GM19043 (cell line): ENCODE measurements around the gene LYRM2.

ENCODE experiments used
- ATAC-seq: cut with Tn5 transposase; IDR thresholded peaks from one replicate; pipeline ENCODE4 v1.9.1; 2021; ENCODE audit warnings: low read depth; ENCODE audit not compliant: unreplicated experiment

LYRM2 gene

DNA sequence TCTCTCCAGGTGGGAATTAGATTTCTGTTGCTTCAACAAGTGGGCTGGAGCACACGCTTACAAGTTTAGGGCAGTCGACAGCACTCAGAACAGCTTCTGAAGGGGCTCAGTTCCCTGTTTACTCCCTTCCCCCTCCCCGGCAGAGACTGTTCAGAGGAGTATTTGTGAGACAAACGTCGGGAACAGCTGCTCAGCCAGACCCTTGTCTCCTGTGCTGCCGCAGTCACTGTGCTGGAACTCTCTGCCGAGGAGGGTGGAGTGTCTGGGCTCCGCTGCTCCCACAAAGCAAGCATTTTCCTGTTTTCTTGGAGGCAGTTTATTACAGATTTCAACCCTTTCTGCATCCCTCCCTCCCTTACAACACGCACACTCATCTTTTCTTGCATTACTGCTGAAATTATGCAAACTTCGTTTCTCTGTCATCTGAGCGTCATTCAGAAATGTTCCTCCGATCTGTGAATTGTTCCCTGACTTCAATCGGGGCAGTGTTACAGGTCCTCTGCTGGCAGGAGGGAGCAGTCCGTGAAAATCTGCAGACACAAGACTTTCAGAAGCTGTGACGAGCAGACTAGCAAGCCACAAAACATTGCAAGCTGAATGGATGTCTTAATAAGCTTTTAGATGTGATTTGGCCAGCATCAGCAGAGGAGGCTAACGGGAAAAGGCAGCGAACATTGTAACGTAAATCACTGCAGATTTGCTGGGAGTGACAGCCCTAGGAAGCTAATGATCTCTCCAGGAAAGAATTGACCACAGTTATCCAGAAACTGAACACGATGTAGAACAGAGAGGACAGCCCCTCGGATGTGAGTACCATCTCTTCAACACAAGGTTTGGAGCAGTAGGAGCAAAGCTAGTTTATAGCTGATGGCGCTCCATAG is 76.2 kb downstream of the LYRM2 start:
- ATAC-seq = no peak

DNA sequence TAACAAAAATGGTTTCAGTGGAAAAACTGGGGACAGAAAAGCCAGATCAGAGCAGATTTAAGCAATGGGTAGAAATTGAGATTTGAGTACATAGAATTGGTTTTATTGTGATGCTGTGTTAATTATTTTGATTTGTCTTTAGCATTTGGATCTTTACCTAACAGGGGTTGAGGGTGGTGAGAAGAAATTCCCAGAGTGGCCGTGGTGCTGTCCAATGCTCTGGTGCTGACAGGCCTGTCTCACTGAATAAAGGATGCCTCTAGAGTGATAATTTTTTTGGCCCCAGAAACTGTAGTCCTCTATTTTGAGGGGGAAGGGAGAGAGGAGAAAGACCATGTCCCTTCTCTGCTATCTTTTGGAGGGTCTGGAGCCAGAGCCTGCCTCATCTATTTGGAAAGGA is 79.1 kb downstream of the LYRM2 start:
- no peak for ATAC-seq

DNA sequence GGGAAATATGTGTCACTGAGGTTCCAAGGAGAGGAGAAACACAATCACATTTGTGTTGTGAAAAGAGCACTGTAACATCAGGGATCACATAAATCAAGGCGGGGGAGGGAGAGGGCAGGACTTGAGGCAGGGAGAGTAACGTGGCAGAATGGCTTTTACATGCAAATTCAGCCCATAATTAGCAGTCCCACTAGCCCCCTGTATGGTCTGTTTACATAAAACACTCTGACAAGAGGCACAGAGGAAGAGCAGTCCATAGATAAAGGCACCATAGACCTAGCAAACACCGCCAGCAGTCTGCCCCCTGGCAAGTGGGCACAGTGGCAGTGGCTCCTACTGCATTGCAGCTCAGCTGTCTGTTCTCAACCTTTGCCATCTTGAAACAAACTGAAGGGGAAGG is 82.7 kb downstream of the LYRM2 start:
- ATAC-seq = no peak

DNA sequence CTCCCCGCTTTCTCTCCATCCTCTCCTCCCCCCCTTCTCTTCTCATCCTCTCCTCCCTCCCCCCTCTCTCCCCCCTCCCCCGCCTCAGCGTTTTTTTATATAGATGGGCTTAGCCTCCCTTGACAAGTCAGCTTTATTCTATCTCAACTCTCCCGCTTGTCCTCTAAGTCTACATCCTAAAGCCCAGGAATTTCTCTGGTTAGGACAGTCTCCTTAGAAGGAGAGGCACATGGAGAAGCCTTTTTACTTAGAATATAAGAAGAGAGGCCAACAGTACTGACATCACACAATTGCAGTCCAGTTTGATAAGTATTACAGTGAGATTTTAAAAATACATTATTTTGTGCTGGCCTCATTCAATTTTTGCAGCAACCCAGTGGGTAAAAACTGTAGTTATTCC is 83.5 kb downstream of the LYRM2 start:
- no peak for ATAC-seq

DNA sequence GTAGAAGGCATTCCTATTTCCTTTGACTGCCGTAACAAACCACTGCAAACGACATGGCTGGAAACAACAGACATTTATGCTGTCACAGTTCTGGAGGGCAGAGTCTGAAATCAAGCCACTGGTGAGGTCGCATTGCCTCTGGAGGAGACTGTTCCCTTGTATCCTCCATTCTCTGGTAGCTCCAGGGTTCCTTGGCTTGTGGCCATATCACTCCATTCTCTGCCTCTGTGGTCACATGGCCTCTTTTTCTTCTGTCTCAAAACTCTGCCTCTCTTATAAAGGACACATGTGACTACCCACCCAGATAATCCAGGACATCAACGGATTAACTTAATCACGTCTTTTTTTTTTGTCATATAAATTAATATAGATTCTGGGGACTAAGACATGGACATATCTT is 84.4 kb downstream of the LYRM2 start:
- ATAC-seq = no peak

DNA sequence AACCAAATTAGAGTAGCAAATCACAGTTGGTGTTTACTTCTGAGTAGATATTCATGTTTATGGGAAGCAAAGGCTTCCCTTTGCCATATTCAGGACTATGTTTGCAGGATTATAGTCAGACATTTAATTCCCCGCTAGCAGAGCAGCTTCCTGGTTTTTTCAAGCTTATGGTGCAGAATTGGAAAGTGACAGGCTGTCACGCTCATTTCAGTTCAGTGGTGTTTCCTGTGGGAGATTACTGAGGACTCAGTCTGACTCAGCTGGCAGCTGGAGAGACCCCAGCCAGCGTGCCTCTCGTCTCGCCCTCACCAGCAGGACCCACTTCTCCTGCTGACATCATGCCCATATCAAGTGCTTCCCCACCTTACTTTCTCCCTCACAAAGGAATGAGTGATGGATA is 85.1 kb downstream of the LYRM2 start:
- ATAC-seq = no peak

DNA sequence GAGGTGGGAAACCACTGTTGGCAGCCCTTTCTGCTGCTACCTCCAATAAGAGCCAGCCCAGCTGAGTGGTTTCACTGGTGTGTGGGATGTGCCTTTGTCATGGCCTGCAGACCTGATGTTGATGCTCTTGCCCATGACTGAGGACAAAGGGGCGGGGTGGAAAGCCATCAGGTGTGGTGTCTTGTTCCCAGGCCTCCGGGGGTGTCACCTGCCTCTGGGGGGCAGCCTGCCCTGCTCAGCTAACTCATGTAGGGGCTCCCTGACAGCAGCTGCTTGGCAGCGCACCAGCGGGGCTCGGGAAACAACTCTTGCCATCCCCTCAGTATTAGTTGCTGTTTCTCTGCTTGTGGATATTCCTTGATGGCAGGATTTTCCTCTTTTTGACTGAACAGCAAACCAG is 91.3 kb downstream of the LYRM2 start:
- ATAC-seq = no peak

DNA sequence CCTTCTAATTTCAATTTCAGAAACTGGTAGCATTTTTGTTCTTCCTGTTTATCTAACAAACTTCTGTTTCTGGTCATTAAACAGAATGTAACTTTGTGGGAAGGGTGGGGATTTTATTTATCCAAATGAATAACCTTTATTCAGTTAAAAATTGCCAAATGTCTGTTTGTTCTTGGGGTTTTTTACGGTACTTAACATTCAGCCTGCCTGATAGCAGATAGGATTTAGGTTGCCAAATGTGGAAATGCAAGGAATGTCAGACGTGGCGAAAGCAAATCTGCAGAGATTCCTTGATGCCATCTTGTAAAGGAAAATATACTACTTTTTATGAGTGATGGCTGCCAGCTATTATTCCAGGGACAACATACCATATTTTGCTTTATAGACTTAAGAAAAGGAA is 95.7 kb downstream of the LYRM2 start:
- no peak for ATAC-seq

DNA sequence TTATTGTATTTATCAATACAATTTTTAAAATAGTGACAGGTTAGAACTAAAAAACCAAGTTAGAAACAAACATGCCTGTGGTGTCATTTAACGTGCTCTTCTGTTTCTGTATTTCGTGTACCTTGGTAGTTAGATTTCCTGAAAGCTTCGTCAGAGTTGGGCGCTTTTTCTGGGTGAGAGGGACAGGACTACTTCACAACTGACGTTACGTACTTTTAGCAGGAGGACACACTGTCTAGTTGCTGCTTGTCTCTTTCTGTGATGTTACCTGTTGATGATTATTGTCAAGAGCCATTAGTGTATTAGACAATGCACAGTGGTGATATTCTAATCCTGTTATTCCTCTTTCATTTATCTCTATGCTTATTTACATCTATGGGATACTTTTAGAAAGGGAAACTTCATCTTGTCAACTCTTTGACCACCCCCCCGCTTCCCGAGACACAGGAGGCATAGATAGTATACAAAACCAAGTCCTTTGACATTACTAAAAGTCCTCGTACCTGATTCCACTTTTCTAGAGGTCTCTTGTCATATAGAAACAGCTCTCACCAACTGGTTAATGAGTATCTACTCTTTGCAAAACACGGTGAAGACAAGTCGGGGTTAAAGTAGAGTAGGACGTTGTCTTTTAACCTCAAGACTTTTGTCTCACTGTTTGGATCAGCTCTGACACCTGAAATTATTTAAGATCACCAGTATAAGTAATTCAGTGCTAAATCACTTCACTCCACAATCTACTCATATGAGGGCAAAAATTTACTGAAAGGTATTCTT is 96.3 kb downstream of the LYRM2 start:
- ATAC-seq = no peak

DNA sequence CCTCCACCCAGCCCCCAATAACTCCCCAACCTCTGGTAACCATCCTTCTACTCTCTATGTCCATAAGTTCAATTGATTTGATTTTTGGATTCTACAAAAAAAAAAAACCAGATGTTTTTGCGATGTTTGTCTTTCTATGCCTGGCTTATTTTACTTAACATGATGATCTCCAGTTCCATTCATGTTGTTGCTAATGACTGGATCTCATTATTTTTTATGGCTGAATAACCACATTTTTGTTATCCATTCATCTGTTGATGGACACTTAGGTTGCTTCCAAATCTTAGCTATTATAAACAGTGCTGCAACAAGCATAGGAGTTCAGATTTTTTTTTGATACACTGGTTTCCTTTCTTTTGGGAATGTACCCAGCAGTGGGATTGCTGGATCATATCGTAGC is 98.8 kb downstream of the LYRM2 start:
- no peak for ATAC-seq

DNA sequence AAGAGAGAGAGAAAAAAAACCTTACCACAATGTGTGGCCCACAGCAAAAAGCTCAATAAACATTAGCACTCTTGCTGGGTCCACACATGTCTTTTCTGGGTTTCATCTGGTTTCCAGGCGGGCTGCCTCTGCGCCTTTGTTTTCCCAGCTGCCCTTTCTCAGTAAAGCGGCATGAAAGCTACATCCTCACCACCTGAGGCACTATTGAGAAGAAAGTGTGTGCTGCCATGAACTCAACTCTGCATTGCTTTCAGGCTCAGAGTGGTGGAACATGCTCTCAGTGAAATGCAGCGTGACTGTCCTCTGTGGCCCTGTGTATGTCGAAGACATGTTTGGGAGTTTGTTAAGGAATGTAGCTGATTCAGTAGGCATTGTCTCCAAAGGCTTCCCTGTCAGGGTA is 102.3 kb downstream of the LYRM2 start:
- no peak for ATAC-seq

DNA sequence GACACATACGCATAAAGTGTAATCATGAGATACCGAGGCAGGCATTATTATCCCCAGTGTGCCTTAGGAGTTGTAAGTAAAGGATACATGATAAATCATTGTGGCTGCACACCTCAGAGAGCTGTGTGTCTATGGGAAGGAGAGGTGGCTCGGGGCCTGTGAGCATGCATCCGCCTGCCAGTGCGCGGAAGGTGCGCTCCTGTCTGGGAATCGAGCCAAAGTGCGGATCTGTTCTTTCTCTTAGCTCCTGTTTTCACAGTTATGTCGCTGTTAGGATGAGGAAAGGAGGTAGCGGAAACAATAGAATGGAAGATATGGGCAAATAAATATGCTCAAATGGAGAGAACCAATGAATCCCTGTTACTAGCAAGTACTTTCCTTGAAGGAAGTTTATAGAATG is 107.6 kb downstream of the LYRM2 start:
- no peak for ATAC-seq

DNA sequence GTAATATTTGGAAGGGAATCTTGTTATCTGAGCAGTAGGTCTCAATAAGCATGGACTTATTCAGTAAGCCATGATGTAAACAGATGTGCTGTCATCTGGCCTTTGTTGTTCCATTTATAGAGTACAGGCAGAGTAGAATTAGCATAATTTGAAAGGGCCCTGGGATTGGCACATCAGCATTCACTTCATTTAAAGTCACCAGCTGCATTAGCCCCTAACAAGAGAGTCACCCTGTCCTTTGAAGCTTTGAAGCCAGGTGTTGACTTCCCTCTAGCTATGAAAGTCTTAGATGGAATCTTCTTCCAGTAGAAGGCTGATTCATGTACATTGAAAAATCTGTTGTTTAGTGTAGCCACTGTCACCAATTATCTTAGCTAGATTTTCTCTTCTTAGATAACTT is 109.7 kb downstream of the LYRM2 start:
- ATAC-seq = no peak

DNA sequence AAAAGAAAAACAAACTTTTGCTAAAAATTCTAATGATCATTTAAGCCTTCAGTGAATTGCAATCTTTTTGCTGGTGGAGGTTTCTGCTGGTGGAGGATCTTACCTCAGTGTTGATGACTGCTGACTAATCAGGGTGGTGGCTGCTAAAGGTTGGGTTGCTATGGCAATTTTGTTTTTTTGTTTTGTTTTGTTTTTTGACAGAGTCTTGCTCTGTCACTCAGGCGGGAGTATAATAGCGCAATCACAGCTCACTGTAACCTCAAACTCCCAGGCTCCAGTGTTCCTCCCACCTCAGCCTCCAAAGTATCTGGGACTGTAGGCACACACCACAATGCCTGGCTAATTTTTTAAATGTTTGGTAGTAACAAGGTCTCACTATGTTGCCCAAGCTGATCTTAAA is 110.9 kb downstream of the LYRM2 start:
- ATAC-seq = no peak

DNA sequence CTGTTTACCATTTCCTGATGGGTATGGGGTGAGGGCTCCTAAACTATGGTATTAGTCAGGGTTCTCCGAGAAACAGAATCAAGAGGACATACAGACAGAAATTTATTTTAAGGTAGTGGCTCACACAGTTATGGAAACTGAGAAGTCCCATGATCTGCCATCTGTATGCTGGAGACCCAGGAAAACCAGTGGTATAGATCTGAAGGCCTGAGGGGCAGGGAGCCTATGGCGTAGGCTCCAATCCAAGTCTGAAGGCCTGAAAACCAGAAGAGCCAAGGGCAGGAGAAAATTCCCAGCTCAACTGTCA is 112.0 kb downstream of the LYRM2 start:
- ATAC-seq = no peak

DNA sequence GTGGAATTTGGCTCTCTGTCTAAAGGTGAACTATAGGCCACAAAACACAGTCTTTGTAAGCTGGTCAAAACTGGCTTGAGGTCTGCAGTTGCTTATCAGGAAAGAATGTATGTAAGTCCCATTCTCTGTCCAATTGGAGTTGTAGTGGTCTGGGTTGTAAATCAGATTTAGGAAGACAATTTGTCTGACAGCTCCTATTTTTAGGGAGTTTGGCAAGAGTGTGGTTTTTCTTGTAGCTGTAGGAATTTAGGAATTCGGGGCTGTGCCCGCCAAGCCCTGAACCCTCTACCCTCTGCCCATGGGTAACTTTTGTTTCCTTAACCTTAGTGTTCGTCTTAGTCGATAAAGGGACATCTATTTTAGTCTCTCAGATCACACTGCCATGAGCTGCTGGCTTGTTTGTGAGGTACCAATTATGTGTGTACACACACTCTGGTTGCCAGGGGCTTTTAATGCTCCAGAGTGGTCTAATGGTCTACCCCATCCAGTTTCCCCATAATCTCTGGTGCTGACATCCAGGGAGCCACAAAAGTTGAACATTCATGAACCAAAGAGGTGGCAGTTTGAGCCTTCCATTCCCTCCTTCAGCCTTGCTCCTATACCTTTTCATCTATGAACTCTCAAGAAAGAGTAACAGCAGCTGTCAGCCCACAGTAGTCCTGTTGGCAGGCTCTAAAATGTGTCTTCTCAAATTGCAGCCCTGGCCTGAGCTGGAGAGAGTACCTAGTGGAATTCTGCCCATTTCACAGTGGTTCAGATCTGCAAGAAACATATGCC is 112.6 kb downstream of the LYRM2 start:
- ATAC-seq = no peak

DNA sequence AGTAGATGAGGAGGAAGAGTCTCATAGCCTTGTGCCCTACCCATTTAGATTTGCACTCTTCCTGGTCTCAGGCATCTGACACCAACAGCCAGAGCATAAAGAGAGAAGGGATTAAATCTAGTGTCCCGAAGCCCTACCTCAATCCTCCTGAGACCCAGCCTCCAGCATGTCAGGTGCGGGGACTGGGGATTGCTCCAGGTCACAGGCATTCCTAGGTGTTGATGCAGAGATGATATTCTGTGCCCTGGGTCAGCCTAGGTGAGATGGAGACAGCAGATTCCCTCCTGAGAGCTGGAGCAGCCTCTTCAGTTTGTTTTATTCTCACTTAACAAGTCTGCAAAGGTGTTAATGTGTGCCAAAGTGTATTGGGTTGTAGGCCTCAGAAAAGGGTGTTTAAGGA is 115.8 kb downstream of the LYRM2 start:
- no peak for ATAC-seq

DNA sequence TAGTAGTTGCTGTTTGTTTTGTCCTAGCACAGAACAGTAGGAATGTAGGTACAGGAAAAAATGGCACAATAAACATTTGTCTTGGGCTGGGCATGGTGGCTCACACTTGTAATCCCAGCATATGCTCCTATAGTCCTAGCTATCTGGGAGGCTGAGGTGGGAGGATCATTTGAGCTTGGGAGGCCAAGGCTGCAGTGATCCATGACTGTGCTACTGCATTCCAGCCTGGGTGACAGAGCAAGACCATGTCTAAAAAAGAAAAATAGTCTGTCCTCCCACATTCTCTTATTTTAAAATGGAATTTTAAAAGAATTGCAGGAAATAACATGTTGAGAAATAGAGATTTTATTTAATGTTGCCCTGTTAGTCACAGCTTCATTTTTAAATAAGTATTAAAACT is 117.8 kb downstream of the LYRM2 start:
- ATAC-seq = no peak

DNA sequence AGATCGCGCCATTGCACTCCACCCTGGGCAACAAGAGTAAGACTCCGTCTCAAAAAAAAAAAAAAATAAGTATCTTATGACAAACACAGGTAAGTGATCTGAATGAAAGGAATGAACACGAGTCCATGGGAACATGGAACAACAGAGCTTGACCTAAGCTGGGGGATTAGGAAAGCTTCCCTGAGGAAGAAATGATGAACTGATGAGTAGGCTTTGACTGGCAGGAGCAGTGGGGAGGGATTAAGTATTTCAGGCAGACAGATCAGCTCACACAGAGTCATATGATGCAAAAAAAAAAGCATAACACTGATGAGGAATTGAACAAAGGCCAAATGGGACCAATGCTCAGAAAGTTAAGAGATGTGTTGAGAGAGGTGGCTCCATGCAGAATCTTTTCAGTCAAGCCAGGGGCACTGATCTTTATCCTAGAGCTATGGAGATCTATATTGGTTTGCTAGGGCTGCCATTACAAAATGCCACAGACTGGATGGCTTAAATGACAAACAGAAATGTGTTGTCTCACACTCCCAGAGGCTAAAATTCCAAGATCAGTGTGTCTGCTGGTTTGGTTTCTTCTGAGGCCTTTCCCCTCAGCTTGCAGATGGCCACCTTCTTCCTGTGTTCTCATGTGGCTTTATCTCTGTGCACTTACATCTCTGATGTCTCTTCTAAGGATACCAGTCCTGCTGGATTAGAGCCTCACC is 120.0 kb downstream of the LYRM2 start:
- ATAC-seq = no peak
